HEK293 (cell line): ENCODE results near the gene CCSER2.

Source experiments
- CTCF ChIA-PET: fragments of 350-600 bp; formaldehyde crosslinking; extraction: SDS; loops from one replicate; lab custom pipeline; 2021; ENCODE audit warnings: antibody characterized with exemption; lab: Yijun Ruan, JAX
- POLR2A ChIA-PET: fragments of 300-600 bp; formaldehyde crosslinking; extraction: SDS; loops from one replicate; lab custom pipeline; 2020; ENCODE audit warnings: antibody characterized with exemption, inconsistent platforms; lab: Yijun Ruan, JAX
- H3K27ac ChIP-seq: fragments of 200-500 bp; sonication (Bioruptor generic); 2 replicates; pipeline ENCODE4 v1.5.1; 2014; ENCODE audit warnings: low read depth, low read length, control low read depth, inconsistent platforms; ENCODE audit errors: extremely low read depth
- H3K36me3 ChIP-seq, 2 experiments: fragments of 200-500 bp in 1 of 2; sonication (Bioruptor generic) in 1 of 2; 1 replicate in 1 of 2; 2 replicates in 1 of 2; pipeline ENCODE4 v1.5.1; 2014 to 2017; ENCODE audit warnings: inconsistent platforms in 2 of 2, low read length in 2 of 2; ENCODE audit not compliant: control insufficient read depth in 2 of 2, insufficient read depth in 1 of 2
- H3K4me1 ChIP-seq: fragments of 200-500 bp; sonication (Bioruptor generic); 2 replicates; pipeline ENCODE4 v1.5.1; 2014; ENCODE audit warnings: mild to moderate bottlenecking, low read length, inconsistent platforms; ENCODE audit not compliant: control insufficient read depth, insufficient read depth
- H3K4me3 ChIP-seq: 2 replicates; pipeline ENCODE4 v1.5.1; 2011; ENCODE audit warnings: low read depth, mild to moderate bottlenecking, control low read depth, low read length, moderate library complexity
- H3K9me3 ChIP-seq: fragments of 200-500 bp; sonication (Bioruptor generic); 2 replicates; pipeline ENCODE4 v1.5.1; 2014; ENCODE audit warnings: low read depth, low read length, inconsistent platforms; ENCODE audit not compliant: control insufficient read depth, insufficient read depth
- BCL11B ChIP-seq: fragments of 450-650 bp; formaldehyde crosslinking; IDR thresholded peaks from 2 replicates; pipeline ENCODE4 v1.5.1; 2016; ENCODE audit warnings: low read depth, missing biosample characterization, missing genetic modification characterization
- HOXA7 ChIP-seq: sonication (generic); formaldehyde crosslinking; IDR thresholded peaks from 2 replicates; pipeline ENCODE4 v1.8.1; 2022; ENCODE audit warnings: missing genetic modification reagents, borderline replicate concordance
- ZBTB1 ChIP-seq: fragments of 450-650 bp; formaldehyde crosslinking; IDR thresholded peaks from 2 replicates; pipeline ENCODE4 v1.5.1; 2016; ENCODE audit warnings: missing biosample characterization, missing genetic modification characterization
- ZBTB48 ChIP-seq: fragments of 450-650 bp; formaldehyde crosslinking; IDR thresholded peaks from 2 replicates; pipeline ENCODE4 v1.5.1; 2016; ENCODE audit warnings: missing biosample characterization, missing genetic modification characterization
- ZBTB7A ChIP-seq: fragments of 450-650 bp; formaldehyde crosslinking; IDR thresholded peaks from 2 replicates; pipeline ENCODE4 v1.5.1; 2016; ENCODE audit warnings: low read depth, missing biosample characterization, missing genetic modification characterization
- ZNF350 ChIP-seq: fragments of 450-650 bp; formaldehyde crosslinking; IDR thresholded peaks from 2 replicates; pipeline ENCODE4 v1.5.0; 2017; ENCODE audit warnings: missing biosample characterization, mild to moderate bottlenecking, missing genetic modification characterization
- ZNF394 ChIP-seq: fragments of 450-650 bp; formaldehyde crosslinking; IDR thresholded peaks from 2 replicates; pipeline ENCODE4 v1.5.1; 2016; ENCODE audit warnings: missing biosample characterization, missing genetic modification characterization, mild to moderate bottlenecking, moderate library complexity, borderline replicate concordance
- ZNF501 ChIP-seq: fragments of 450-650 bp; formaldehyde crosslinking; IDR thresholded peaks from 2 replicates; pipeline ENCODE4 v1.5.1; 2016; ENCODE audit warnings: missing biosample characterization, missing genetic modification characterization
- ZNF561 ChIP-seq: fragments of 450-650 bp; IDR thresholded peaks from 2 replicates; pipeline ENCODE4 v1.5.1; 2018; ENCODE audit warnings: missing biosample characterization, missing genetic modification characterization, borderline replicate concordance
- ZNF791 ChIP-seq: fragments of 450-650 bp; formaldehyde crosslinking; IDR thresholded peaks from 2 replicates; pipeline ENCODE4 v1.5.1; 2016; ENCODE audit warnings: missing biosample characterization, missing genetic modification characterization
- ZNF792 ChIP-seq: fragments of 450-650 bp; formaldehyde crosslinking; IDR thresholded peaks from 2 replicates; pipeline ENCODE4 v1.5.1; 2016; ENCODE audit warnings: missing biosample characterization, missing genetic modification characterization
- TF ChIP-seq, protein P1 (sequence below): fragments of 450-650 bp; formaldehyde crosslinking; IDR thresholded peaks from 2 replicates; pipeline ENCODE4 v1.5.1; 2016; ENCODE audit warnings: missing biosample characterization, missing genetic modification characterization, borderline replicate concordance
- TF ChIP-seq, protein P2 (sequence below): fragments of 450-650 bp; formaldehyde crosslinking; IDR thresholded peaks from 2 replicates; pipeline ENCODE4 v1.5.1; 2016; ENCODE audit warnings: missing biosample characterization, missing genetic modification characterization
- TF ChIP-seq, protein P3 (sequence below): fragments of 450-650 bp; formaldehyde crosslinking; IDR thresholded peaks from 2 replicates; pipeline ENCODE4 v1.5.1; 2016; ENCODE audit warnings: missing biosample characterization, missing genetic modification characterization
- TF ChIP-seq, protein P4 (sequence below): fragments of 450-650 bp; formaldehyde crosslinking; IDR thresholded peaks from 2 replicates; pipeline ENCODE4 v1.5.1; 2016; ENCODE audit warnings: missing biosample characterization, missing genetic modification characterization
- TF ChIP-seq, protein P5 (sequence below): fragments of 450-650 bp; formaldehyde crosslinking; IDR thresholded peaks from 2 replicates; pipeline ENCODE4 v1.5.1; 2017; ENCODE audit warnings: missing biosample characterization, missing genetic modification characterization

CCSER2 gene

DNA sequence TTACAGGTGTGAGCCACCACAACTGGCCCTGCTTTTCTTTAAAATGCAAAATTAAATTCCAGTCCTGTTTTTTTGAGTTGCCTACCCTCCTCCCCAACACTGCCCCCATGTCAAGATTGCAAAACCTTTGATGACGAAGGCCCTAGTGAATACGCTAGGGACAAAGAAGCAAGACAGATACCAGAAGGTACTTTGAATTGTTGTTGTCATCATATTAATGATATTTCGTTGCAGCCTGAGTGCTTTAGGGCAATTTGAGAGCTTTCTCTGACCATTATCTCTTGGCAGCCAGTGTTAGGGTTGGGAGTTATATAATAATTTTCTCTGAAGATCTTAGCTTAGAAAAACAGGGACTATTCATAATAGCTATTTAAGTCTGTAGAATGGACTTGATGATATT is 7.1 kb downstream of the CCSER2 start (continued):
- TF ChIP-seq ZNF561 (tag by site-specific recombination), result no peak
- TF ChIP-seq, protein P1, sequence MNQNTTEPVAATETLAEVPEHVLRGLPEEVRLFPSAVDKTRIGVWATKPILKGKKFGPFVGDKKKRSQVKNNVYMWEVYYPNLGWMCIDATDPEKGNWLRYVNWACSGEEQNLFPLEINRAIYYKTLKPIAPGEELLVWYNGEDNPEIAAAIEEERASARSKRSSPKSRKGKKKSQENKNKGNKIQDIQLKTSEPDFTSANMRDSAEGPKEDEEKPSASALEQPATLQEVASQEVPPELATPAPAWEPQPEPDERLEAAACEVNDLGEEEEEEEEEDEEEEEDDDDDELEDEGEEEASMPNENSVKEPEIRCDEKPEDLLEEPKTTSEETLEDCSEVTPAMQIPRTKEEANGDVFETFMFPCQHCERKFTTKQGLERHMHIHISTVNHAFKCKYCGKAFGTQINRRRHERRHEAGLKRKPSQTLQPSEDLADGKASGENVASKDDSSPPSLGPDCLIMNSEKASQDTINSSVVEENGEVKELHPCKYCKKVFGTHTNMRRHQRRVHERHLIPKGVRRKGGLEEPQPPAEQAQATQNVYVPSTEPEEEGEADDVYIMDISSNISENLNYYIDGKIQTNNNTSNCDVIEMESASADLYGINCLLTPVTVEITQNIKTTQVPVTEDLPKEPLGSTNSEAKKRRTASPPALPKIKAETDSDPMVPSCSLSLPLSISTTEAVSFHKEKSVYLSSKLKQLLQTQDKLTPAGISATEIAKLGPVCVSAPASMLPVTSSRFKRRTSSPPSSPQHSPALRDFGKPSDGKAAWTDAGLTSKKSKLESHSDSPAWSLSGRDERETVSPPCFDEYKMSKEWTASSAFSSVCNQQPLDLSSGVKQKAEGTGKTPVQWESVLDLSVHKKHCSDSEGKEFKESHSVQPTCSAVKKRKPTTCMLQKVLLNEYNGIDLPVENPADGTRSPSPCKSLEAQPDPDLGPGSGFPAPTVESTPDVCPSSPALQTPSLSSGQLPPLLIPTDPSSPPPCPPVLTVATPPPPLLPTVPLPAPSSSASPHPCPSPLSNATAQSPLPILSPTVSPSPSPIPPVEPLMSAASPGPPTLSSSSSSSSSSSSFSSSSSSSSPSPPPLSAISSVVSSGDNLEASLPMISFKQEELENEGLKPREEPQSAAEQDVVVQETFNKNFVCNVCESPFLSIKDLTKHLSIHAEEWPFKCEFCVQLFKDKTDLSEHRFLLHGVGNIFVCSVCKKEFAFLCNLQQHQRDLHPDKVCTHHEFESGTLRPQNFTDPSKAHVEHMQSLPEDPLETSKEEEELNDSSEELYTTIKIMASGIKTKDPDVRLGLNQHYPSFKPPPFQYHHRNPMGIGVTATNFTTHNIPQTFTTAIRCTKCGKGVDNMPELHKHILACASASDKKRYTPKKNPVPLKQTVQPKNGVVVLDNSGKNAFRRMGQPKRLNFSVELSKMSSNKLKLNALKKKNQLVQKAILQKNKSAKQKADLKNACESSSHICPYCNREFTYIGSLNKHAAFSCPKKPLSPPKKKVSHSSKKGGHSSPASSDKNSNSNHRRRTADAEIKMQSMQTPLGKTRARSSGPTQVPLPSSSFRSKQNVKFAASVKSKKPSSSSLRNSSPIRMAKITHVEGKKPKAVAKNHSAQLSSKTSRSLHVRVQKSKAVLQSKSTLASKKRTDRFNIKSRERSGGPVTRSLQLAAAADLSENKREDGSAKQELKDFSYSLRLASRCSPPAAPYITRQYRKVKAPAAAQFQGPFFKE, result no peak

DNA sequence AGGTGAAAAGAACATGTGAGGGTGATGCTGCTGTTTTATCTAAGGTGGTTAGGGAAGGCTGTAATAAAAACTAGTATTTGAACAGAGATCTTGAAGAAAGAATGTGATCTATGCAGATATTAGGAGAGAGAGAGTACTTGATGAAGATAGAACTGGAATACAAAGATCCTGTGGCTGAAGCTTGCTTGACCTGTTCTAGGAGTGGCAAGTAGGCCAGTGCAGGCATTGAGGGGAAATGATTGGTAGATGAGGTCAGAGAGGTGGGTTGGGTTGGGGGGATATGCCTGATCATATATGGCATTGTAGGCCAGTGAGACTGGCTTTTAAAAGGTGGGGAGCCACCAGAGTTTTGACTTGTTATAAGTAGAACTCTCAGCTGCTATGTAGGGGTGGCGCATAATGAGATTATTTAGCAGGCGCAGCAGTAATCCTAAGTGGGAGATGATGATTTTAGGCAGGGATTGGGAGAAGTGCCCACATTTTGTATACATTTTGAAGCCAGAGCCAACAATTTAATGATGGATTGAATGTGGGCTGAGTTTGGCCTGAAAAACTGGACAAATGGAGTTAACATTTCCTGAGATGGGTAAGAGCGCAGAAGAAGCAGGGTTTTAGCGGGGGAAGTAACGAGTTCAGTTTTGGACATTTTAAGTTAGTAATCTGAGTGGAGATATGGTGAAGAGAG is 8.2 kb downstream of the CCSER2 start:
- H3K9me3 ChIP-seq, result no peaks in the 10 kb centered on the region
- H3K36me3 ChIP-seq, result no peaks in the 10 kb centered on the region
- H3K4me1 ChIP-seq, result peaks cover 16% of the 10 kb centered on the region
- no peak overlapping the region for H3K27ac ChIP-seq
- H3K4me3 ChIP-seq, result no peak overlapping the region
- ChIA-PET POLR2A (interaction anchor here (1.1 kb wide), 1 partner anchor 8 kb away, joined by 4 read pairs; the partner anchor contains the start of gene CCSER2), CTCF (interaction anchor here (2.5 kb wide), 1 partner anchor 16 kb away, joined by 11 read pairs; no protein-coding TSS in a partner anchor)
- TF ChIP-seq BCL11B (tag by site-specific recombination), result no peak
- TF ChIP-seq ZNF350 (tag by site-specific recombination), result no peak
- no peak for TF ChIP-seq ZNF792 (tag by site-specific recombination)
- no peak for TF ChIP-seq ZNF791
- TF ChIP-seq ZBTB48 (tag by site-specific recombination), result no peak
- TF ChIP-seq, protein P2, sequence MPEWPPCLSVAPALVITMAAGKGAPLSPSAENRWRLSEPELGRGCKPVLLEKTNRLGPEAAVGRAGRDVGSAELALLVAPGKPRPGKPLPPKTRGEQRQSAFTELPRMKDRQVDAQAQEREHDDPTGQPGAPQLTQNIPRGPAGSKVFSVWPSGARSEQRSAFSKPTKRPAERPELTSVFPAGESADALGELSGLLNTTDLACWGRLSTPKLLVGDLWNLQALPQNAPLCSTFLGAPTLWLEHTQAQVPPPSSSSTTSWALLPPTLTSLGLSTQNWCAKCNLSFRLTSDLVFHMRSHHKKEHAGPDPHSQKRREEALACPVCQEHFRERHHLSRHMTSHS (tag by site-specific recombination), result no peak
- TF ChIP-seq, protein P3, sequence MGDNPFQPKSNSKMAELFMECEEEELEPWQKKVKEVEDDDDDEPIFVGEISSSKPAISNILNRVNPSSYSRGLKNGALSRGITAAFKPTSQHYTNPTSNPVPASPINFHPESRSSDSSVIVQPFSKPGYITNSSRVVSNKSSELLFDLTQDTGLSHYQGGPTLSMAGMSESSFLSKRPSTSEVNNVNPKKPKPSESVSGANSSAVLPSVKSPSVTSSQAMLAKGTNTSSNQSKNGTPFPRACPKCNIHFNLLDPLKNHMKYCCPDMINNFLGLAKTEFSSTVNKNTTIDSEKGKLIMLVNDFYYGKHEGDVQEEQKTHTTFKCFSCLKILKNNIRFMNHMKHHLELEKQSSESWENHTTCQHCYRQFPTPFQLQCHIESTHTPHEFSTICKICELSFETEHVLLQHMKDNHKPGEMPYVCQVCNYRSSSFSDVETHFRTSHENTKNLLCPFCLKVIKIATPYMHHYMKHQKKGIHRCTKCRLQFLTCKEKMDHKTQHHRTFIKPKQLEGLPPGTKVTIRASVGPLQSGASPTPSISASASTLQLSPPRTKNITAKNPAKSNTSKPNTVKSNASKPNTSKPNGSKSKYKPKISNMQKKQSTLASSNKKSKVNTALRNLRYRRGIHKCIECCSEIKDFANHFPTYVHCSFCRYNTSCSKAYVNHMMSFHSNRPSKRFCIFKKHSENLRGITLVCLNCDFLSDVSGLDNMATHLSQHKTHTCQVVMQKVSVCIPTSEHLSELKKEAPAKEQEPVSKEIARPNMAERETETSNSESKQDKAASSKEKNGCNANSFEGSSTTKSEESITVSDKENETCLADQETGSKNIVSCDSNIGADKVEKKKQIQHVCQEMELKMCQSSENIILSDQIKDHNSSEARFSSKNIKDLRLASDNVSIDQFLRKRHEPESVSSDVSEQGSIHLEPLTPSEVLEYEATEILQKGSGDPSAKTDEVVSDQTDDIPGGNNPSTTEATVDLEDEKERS (tag by site-specific recombination), result no peak
- TF ChIP-seq, protein P4, sequence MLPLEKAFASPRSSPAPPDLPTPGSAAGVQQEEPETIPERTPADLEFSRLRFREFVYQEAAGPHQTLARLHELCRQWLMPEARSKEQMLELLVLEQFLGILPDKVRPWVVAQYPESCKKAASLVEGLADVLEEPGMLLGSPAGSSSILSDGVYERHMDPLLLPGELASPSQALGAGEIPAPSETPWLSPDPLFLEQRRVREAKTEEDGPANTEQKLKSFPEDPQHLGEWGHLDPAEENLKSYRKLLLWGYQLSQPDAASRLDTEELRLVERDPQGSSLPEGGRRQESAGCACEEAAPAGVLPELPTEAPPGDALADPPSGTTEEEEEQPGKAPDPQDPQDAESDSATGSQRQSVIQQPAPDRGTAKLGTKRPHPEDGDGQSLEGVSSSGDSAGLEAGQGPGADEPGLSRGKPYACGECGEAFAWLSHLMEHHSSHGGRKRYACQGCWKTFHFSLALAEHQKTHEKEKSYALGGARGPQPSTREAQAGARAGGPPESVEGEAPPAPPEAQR, result no peak
- no peak for TF ChIP-seq ZNF394 (tag by site-specific recombination)
- TF ChIP-seq ZBTB7A (tag by site-specific recombination), result no peak
- TF ChIP-seq, protein P5, sequence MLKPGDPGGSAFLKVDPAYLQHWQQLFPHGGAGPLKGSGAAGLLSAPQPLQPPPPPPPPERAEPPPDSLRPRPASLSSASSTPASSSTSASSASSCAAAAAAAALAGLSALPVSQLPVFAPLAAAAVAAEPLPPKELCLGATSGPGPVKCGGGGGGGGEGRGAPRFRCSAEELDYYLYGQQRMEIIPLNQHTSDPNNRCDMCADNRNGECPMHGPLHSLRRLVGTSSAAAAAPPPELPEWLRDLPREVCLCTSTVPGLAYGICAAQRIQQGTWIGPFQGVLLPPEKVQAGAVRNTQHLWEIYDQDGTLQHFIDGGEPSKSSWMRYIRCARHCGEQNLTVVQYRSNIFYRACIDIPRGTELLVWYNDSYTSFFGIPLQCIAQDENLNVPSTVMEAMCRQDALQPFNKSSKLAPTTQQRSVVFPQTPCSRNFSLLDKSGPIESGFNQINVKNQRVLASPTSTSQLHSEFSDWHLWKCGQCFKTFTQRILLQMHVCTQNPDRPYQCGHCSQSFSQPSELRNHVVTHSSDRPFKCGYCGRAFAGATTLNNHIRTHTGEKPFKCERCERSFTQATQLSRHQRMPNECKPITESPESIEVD (tag by site-specific recombination), result no peak
- no peak for TF ChIP-seq HOXA7
- TF ChIP-seq ZNF501 (tag by site-specific recombination), result no peak
- no peak for TF ChIP-seq ZBTB1
